HG03095 (cell line): ENCODE measurements around the gene TUBB2A.

Source experiments
- ATAC-seq: cut with Tn5 transposase; IDR thresholded peaks from one replicate; pipeline ENCODE4 v1.9.1; 2021; ENCODE audit warnings: moderate library complexity; ENCODE audit not compliant: unreplicated experiment

Gene TUBB2A

DNA sequence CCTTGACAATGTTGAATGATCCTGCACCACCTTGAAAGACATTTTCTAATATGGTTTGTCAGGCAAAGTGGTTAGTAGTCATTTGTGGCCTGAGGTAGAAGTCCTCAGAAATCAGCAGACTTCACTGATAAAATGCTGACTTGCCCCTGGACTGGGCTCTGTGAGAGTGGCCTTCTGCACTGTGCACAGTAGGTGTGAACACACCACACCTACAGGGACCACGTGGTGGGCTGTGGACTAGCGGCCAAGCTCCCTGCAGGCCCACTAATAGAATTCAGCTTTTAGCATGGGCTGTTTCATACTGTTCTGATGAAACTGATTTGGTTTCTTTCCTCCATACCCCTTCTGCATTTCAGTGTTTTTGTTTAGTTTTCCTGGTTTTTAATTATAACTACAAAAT is 31.5 kb downstream of the TUBB2A start:
- ATAC-seq: no peak

GRCh38 chr6:3124667-3125066 is 32.7 kb downstream of the TUBB2A start:
- ATAC-seq: no peak

DNA sequence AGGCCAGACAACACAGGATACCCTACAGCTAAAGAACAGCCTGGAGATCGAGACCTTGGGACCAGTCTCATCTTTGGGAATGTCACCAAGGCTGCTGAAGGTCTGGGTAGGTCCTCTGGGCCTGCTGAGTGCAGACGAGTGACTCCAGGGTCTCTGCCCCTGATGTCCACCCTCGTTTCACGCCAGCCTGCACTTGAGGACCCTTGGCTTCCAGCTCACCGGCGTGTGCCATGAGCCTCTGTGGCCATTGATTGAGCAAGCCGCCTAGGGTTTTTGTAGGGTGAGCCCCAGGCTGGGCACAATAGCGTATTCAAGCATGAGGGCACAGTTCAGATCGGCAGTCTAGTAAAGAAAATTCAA is 34.5 kb downstream of the TUBB2A start:
- ATAC-seq: no peak

DNA sequence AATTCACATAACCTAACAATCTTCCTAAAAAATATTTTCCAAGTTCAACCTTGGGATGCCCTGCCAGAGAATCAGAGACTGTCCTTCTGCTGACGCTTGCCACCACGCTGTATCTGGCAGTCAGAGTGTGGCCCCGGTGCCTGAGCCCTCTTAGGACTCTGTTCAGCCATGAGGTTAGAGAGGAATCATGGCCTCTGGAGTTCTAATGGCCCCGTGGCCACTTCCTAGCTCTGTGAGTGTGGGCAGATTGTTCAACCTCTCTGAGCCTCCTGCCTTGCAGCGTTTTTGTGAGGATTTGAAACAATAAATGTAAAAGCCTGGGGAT is 36.6 kb downstream of the TUBB2A start:
- ATAC-seq: no peak

- ATAC-seq: peak; percentile 33
Measured at GRCh38 chr6:3119040-3119723, 38.2 kb downstream of the TUBB2A start.

GRCh38 chr6:3118353-3119039 is 38.8 kb downstream of the TUBB2A start, which contains the start of gene BPHL:
BPHL (plus strand) TSS chr6:3118711; CDS start chr6:3118741, 30 bp downstream.
- ATAC-seq: peak; percentile 82

DNA sequence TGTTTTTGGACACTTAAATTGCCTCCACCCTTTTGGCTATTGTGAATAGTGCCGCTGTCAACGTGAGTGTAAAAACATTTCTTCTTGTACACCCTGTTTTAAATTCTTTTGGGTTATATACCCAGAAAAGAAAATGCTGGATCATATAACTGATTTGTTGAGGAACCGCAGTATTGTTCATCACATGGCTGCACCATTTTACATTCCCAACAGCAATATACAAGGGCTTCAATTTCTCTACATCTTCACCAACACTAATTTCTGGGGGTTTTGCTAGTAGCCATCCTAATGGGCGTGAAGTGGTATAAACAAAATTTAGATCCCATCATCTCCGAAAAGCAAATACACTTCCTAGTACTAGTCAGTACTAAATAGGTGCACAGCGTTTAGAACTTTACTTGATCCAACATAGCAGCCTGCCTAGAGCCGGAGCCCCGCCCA is 39.4 kb downstream of the TUBB2A start:
- ATAC-seq: no peak

DNA sequence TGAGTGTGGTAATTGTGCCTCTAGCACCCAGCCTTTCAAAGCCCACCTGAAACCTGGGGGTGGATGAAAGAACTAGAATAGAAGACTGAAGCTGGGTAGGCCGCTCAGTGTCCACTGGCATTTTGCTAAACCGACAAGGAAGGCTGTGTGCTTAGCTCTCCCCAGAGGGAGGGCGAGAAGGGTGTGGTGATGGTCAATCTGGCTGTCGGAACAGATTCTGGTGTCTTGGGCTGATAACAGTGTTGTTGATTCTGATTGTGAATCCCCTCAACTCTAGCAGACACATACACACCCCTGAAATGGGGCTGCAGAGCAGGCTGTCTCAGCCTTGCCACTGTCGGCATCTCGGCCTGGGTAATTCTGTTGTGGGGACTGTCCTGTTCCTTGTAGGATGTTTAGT is 43.0 kb downstream of the TUBB2A start:
- ATAC-seq: no peak

GRCh38 chr6:3109761-3110160 is 47.6 kb downstream of the TUBB2A start:
- ATAC-seq: no peak

DNA sequence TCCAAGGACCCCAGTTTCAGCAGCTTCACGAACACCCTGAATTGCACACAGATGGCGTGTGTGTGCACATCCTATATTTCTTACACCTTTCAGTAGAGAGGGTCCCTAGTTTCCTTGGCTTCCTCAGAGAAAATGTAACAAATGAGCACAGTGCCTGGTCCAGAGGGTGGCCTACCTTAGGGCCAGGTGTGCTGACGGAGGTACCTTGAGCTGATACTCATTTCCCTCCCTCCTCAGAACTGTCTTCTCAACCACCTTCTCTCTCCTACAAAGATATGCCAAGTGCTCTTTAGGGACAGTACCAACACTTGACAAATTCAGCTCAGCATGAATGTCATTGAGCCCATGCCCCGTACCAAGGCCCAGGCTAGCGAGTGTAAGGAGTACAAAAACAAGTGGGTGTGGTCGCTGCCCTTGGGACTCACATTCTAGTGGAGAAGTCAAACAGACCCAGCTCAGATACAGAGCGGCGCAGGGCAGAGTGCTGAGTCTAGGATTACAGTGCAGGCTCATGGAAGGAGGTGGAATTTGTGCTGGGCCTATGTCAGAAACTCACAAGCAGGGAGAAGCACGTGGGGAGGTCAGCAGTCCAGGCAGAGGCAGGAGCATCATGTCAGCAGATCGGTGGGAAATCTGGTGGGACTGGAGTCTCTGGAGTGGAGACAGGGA is 48.5 kb downstream of the TUBB2A start:
- ATAC-seq: no peak
